NT2/D1 (cell line): Measurements from ENCODE around the gene PSME1.

Experiments used
- YY1 ChIP-seq: IDR thresholded peaks from 2 replicates; pipeline ENCODE4 v1.6.1; 2011; ENCODE audit not compliant: insufficient read length, insufficient read depth
- ZNF274 ChIP-seq: IDR thresholded peaks from 2 replicates; pipeline ENCODE4 v1.6.1; 2011; ENCODE audit warnings: mild to moderate bottlenecking, low read depth, low read length

DNA sequence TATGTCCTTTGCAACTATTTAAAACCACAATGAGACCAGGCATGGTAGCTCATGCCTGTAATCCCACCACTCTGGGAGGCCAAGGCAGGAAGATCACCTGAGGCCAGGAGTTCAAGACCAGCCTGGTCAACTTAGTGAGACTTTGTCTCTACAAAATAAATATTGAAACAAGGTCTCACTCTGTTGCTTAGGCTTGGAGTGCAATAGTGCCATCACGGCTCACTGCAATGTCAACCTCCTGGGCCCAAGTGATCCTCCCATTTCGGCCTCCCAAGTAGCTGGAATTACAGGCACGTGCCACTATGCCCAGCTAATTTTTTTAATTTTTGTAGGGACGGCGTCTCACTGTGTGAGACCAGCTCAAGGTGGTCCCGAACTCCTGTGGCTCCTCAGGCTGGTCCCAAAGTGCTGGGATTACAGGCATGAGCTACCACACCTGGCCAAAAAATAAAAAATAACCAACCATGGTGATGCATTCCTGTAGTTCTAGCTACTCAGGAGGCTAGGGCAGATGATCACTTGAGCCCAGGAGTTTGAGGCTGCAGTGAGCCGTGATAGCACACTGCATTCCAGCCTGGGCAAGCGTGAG, 6.5 kb upstream of the PSME1 start:
- TF ChIP-seq ZNF274, result no peak
- TF ChIP-seq YY1, result no peak
